GM21381 (cell line): ENCODE results near the gene TSC22D1.

Experiments
- ATAC-seq: cut with Tn5 transposase; IDR thresholded peaks from one replicate; pipeline ENCODE4 v1.9.1; 2021; ENCODE audit warnings: mild to moderate bottlenecking, moderate library complexity; ENCODE audit not compliant: unreplicated experiment

TSC22D1 gene

GRCh38 chr13:44410328-44410859 lies 165.7 kb downstream of the TSC22D1 start:
- ATAC-seq: no peak

GRCh38 chr13:44409595-44409994 lies 166.5 kb downstream of the TSC22D1 start:
- ATAC-seq: no peak

- ATAC-seq: no peak
Observed at GRCh38 chr13:44407891-44408290, 168.2 kb downstream of the TSC22D1 start.

GRCh38 chr13:44407379-44407778 lies 168.8 kb downstream of the TSC22D1 start:
- ATAC-seq: no peak

- no peak for ATAC-seq
Observed at GRCh38 chr13:44406617-44407016, 169.5 kb downstream of the TSC22D1 start.

- ATAC-seq: no peak
Observed at GRCh38 chr13:44404261-44405132, 171.6 kb downstream of the TSC22D1 start.

GRCh38 chr13:44403461-44404056 lies 172.6 kb downstream of the TSC22D1 start:
- no peak for ATAC-seq

- no peak for ATAC-seq
Observed at GRCh38 chr13:44402899-44403445, 173.2 kb downstream of the TSC22D1 start.

GRCh38 chr13:44401577-44401976 lies 174.6 kb downstream of the TSC22D1 start:
- no peak for ATAC-seq

GRCh38 chr13:44400736-44401135 lies 175.4 kb downstream of the TSC22D1 start:
- no peak for ATAC-seq

- ATAC-seq: no peak
Observed at GRCh38 chr13:44399074-44399473, 177.1 kb downstream of the TSC22D1 start.

GRCh38 chr13:44398606-44399005 lies 177.5 kb downstream of the TSC22D1 start:
- no peak for ATAC-seq

- ATAC-seq: no peak
Observed at GRCh38 chr13:44397766-44398223, 178.3 kb downstream of the TSC22D1 start.

GRCh38 chr13:44396701-44397580 lies 179.2 kb downstream of the TSC22D1 start:
- no peak for ATAC-seq

GRCh38 chr13:44395976-44396694 lies 180.0 kb downstream of the TSC22D1 start:
- no peak for ATAC-seq

- ATAC-seq: no peak
Observed at GRCh38 chr13:44394658-44395057, 181.5 kb downstream of the TSC22D1 start.

- no peak for ATAC-seq
Observed at GRCh38 chr13:44393391-44393790, 182.7 kb downstream of the TSC22D1 start.

GRCh38 chr13:44389876-44390275 lies 186.3 kb downstream of the TSC22D1 start:
- ATAC-seq: no peak

GRCh38 chr13:44389060-44389666 lies 187.0 kb downstream of the TSC22D1 start:
- ATAC-seq: no peak
